NB4 (cell line): ENCODE results near the gene NUTF2.

Experiments
- CTCF ChIP-seq: IDR thresholded peaks from one replicate; pipeline ENCODE4 v1.5.1; 2012; ENCODE audit warnings: low read depth, low read length
- MAX ChIP-seq: IDR thresholded peaks from 2 replicates; pipeline ENCODE4 v1.6.1; 2011; ENCODE audit warnings: low read depth, low read length
- POLR2A ChIP-seq: IDR thresholded peaks from 2 replicates; pipeline ENCODE4 v1.6.1; 2011; ENCODE audit warnings: mild to moderate bottlenecking; ENCODE audit not compliant: insufficient read length; ENCODE audit errors: extremely low read depth

- TF ChIP-seq MAX, result no peak
- no peak for TF ChIP-seq CTCF
- no peak for TF ChIP-seq POLR2A
Measured at GRCh38 chr16:67914758-67915495, 68.2 kb downstream of the NUTF2 start.
